H1 (cell line): ENCODE measurements around the gene KLHDC8A. TPM values are rescaled to one million over a fixed set of nuclear protein-coding genes. Genes with fewer than 3 reads are reported as not detected.

Experiments used
- ATF2 ChIP-seq: IDR thresholded peaks from 2 replicates; pipeline ENCODE4 v1.6.1; 2012; ENCODE audit warnings: low read length, inconsistent platforms
- JUND ChIP-seq: IDR thresholded peaks from 2 replicates; pipeline ENCODE4 v1.6.1; 2011; ENCODE audit warnings: mild to moderate bottlenecking, improper control_type of control experiment, low read length
- POLR2AphosphoS5 ChIP-seq: IDR thresholded peaks from 2 replicates; pipeline ENCODE4 v1.6.1; 2011; ENCODE audit warnings: low read depth, low read length
- polyA plus RNA-seq, 7 experiments: library from polyadenylated mRNA; depleted of rRNA in 3 of 7; stranded (reverse) in 5 of 7; unstranded in 2 of 7; fragments of >200 nt in 5 of 7; fragments of 200-250 nt in 2 of 7; gene quantifications; 1 replicate in 5 of 7; 2 replicates in 1 of 7; 4 replicates in 1 of 7; pipeline versions ENCODE4 v1.2.1 to v1.2.3, GENCODE V29; 2011 to 2013; ENCODE audit warnings: missing spikeins in 2 of 7, mixed read lengths in 2 of 7
- total RNA-seq: library from RNA; stranded (reverse); fragmentation: NEBNext Ultra II Directional; extraction: Animal tissue kit (Norgen Biotek cat#: 25700); gene quantifications from 2 replicates; pipeline ENCODE4 v1.2.1, GENCODE V29; 2021

The KLHDC8A gene
- total and polyA plus RNA-seq, 2 of the 8 experiments (the other 6 are each of a cell fraction or from before 2014, with no cell fraction given) = 1.9 to 3.4 TPM

- TF ChIP-seq ATF2 (peak; percentile 83; the same call in 1 of the 2 replicates), JUND (peak; percentile 100), POLR2AphosphoS5 (peak; percentile 60)
Observed at GRCh38 chr1:205294175-205294917, 62.4 kb downstream of the KLHDC8A start (continued).
